Activated CD8-positive, alpha-beta memory T cell treated with anti-CD3 and anti-CD28 coated beads, Interleukin-2, amount 50 U/mL, for 1 hour (primary cell): ENCODE data around the gene NEB.
"Not testable (repeated sequence)": the region's sequence is repeated elsewhere in the genome, so short reads cannot be mapped to it uniquely, and the experiment has no call there.

Experiments
- DNase-seq: peaks from one replicate; pipeline ENCODE4 v3.0.0-alpha.2; 2020; ENCODE audit errors: extremely low read depth

The NEB gene

GRCh38 chr2:151649966-151650365 is 84.3 kb downstream of the NEB start:
- DNase-seq: no peak

DNA sequence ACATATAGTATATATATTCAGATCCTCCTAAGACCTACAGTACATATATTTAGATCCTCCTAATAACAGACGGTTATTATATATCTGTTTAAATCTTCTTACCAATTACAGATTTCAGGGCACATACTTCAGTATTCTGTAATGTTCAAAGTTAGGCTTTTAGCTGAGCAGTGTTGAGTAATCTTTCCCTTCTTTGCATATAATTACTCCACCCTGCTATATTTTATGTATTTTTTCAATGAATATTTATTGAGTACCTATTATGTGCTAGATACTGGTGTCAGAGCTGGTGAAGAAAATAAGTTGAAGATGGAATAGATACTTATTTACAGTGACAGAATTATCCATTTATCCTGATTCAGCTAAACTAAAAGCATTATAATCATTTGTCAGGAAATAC is 84.9 kb downstream of the NEB start:
- DNase-seq: no peak

DNA sequence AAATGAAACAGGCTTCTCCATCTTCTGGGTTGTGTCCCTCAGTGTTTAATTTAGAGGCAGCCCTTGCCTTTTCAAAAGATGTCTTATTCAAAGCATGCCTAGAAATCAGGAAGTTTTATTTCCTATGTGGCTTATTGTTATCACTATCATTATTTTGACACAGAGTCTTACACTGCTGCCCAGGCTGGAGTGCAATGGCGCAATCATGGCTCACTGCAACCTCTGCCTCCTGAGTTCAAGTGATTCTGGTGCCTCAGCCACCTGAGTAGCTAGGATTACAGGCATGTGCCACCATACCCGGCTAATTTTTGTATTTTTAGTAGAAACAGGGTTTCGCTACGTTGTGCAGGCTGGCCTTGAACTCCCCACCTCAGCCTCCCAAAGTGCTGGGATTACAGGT is 87.8 kb downstream of the NEB start:
- not testable (repeated sequence) for DNase-seq

- DNase-seq: no peak
Measured at GRCh38 chr2:151644580-151644979, 89.7 kb downstream of the NEB start.

DNA sequence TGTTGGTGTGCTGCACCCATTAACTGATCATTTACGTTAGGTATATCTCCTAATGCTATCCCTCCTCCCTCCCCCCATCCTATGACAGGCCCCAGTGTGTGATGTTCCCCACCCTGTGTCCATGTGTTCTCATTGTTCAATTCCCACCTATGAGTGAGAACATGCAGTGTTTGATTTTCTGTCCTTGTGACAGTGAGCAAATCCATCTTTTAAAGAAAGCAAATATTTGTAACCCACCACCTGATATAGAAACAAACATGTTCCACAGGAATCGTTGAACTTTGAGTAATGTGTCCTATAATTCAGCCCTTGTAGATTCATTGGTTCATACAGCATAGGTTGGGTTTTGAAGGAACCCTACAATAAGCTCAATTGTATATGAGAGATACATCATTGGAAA is 92.4 kb downstream of the NEB start:
- DNase-seq: not testable (repeated sequence)

DNA sequence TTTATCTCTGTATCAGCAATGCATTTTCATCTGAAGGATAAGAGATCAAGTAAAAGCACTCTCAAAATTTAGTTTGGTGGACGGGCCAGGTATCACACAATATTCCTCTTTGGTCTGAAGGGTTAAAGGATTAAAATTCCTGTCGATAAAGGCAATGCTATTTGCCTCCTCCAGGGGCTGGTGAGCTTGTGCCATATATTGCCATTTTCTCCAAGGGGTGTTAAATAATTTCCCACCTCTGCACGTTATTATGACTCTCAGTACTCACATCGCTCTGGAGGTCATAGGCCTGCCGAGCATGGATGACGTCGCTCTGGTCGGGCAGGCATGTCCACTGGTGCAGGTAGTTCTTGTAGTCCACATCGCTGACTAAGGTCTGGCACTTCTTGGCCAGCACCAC is 94.2 kb downstream of the NEB start:
- no peak for DNase-seq

- DNase-seq: no peak
Measured at GRCh38 chr2:151638990-151639389, 95.3 kb downstream of the NEB start.

- no peak for DNase-seq
Measured at GRCh38 chr2:151638191-151638933, 95.9 kb downstream of the NEB start.

- no peak for DNase-seq
Measured at GRCh38 chr2:151637271-151637781, 97.0 kb downstream of the NEB start.

GRCh38 chr2:151634736-151635467 is 99.4 kb downstream of the NEB start:
- DNase-seq: no peak

DNA sequence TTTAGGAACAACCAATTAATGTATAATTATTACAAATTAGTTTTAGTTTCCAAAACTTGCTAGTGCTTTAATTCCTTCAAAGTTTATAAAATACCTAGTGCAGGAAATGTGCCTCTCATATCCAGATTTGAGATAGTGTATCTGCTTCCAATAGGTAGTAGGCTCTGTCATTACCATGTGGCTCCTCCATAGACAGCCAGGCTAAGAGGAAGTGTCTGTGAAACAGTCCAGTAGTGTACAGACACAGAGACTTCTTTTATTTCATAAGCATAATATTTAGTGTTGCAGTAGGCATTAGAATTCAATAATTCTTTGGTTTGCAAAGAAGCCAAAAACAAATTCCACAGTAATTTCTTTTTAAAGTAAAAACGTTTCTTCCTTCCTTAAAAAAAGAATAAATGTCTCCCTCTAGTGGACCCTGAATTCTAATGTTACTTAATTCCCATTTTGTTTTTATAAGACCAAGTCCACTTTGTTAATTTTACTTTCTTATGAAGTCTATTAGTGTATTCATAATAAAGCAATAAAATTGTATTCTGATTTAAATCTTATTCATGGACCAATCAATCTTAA is 101.2 kb downstream of the NEB start:
- DNase-seq: no peak

DNA sequence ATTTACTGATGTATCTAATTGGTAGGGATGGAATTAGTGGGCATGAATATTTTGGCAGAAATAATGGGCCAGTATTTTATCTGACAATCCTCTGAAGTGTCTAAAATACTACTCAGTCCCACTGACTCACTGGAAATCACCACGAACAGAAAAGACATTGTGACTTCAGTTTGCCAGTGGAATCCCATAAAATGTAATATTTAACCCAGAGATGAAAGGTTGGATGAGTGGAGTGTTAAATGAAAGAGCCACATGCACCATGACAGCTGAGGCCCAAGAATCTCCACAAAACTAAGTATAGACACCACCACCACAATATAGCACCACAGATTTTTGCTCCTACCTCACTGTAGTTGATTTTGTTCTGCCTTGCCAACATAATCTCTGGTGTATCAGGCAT is 103.9 kb downstream of the NEB start:
- no peak for DNase-seq

DNA sequence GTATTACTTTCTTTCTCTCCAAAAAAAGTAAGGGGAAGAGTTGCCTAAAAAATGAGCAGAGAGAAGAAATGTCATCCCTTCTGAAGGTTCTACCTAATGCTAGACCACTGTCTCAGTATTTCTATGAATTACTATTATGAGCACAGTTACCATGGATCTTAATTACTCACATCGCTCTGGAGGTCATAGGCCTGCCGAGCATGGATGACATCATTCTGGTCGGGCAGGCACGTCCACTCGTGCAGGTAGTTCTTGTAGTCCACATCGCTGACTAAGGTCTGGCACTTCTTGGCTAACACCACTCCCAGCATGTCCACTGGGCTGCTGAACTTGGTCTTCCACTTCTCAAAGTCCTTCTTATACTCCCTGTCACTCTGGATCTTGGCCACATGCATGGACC is 106.9 kb downstream of the NEB start:
- no peak for DNase-seq

DNA sequence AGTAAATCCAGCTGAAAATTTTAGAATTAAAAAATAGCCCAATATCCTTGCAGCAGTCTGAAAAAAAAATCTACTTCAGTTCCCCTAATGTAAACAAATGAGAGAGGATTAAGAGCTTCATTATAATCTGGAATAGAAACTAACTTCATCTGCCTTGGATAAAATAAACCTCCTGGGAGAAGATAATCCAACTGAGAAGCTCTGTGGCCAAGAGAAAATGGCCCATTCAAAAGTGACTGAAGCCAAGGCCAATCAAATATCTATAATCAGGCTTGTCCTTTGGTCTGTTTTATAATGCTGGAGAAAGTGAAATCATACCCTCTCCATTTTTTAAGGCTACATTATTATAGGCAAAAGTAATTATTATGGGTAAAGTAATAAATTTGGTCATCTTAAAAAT is 110.0 kb downstream of the NEB start:
- no peak for DNase-seq

- DNase-seq: no peak
Measured at GRCh38 chr2:151623631-151624030, 110.6 kb downstream of the NEB start.

GRCh38 chr2:151620761-151621160 is 113.5 kb downstream of the NEB start:
- no peak for DNase-seq

DNA sequence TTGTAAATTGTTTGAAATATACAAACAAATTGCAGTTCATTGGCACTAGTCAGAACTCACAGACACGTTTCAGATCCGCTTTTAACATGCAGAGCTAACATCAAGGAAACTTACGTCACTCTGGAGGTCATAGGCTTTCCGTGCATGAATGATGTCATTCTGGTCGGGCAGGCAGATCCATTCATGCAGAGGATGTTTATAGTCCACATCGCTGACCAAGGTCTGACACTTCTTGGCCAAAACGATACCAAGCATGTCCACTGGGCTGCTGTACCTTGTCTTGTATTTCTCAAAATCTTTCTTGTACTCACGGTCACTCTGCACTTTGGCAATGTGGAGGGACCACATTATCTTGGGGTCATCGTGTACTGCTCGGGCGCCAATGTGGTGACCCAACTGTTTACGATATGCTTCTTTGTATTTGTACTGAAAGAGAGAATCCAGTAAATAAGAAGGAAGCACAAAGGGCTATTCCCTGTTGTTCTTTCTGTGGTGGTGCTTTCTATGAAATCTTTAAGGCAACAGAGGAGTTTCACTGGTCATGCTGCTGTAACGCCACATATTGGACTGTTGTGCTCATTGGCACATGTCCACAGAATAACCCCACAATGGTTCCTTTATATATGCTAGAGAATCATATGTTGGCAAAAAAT is 114.8 kb downstream of the NEB start:
- DNase-seq: no peak

DNA sequence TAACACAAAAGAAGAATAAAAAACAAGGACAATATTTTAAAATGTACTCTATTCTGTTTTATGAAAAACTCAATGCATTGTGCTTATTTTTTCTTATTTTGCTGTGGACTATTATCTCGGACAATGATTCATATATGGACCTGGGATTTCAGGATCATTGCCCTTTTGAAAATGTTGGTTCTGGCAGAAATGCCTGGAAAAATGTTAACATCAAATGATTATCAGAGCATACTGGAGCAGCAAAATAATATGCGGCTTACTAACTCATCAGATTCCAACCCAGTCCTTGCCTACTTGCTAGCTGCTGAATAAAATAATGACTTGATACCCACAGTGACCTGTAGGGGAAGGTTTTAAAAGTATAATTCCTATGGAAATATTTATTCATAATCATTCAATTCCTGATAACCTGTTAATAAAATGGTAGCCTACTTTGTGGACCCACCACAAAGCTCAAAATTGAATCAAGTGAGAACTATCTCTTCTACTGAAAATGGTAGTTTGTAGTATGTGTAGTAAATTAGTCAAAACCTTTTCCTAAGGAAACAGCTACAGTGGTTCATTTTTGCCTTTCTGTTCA is 117.4 kb downstream of the NEB start:
- no peak for DNase-seq

GRCh38 chr2:151614606-151615306 is 119.5 kb downstream of the NEB start:
- DNase-seq: no peak

DNA sequence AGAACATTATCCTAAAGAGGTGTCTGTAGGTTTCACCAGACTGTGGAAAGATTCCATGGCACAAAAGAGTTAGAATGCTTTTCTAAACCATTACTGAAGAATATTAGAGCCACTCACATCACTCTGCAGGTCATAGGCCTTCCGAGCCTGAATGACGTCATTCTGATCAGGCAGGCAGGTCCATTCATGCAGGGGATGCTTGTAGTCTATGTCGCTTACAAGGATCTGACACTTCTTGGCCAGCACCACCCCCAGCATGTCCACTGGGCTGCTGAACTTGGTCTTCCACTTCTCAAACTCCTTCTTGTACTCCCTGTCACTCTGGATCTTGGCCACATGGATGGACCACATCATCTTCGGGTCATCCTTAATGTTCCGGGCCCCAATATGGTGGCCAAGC is 120.1 kb downstream of the NEB start:
- DNase-seq: no peak

GRCh38 chr2:151611351-151611750 is 122.9 kb downstream of the NEB start:
- DNase-seq: no peak
